Neural progenitor cell (in vitro differentiated cells): ENCODE results near the gene MEGF9. TPM values are rescaled to one million over a fixed set of nuclear protein-coding genes. Genes with fewer than 3 reads are reported as not detected.
A peak's percentile ranks its signal among the peaks of the same experiment; 100 is the strongest.
"Not testable (repeated sequence)": the region's sequence is repeated elsewhere in the genome, so short reads cannot be mapped to it uniquely, and the experiment has no call there.

ENCODE experiments used
- DNase-seq: peaks from one replicate; pipeline ENCODE4 v3.0.0-alpha.2; 2016; ENCODE audit warnings: low spot score
- H2AFZ ChIP-seq: fragments of 200-600 bp; sonication (generic); replicated peaks from 2 replicates; pipeline ENCODE4 v1.6.1; 2016; ENCODE audit warnings: antibody characterized with exemption
- H3F3A ChIP-seq: fragments of 200-600 bp; sonication (generic); 2 replicates; pipeline ENCODE4 v1.6.1; 2016; ENCODE audit warnings: antibody characterized with exemption, low read depth
- H3K27ac ChIP-seq: fragments of 200-600 bp; sonication (generic); 2 replicates; pipeline ENCODE4 v1.5.1; 2016; ENCODE audit warnings: mild to moderate bottlenecking
- H3K27me3 ChIP-seq: fragments of 200-600 bp; sonication (generic); 2 replicates; pipeline ENCODE4 v1.6.1; 2016; ENCODE audit warnings: mild to moderate bottlenecking, moderate library complexity
- H3K36me3 ChIP-seq: fragments of 200-600 bp; sonication (generic); 2 replicates; pipeline ENCODE4 v1.5.1; 2016
- H3K4me1 ChIP-seq: fragments of 200-600 bp; sonication (generic); 2 replicates; pipeline ENCODE4 v1.6.1; 2016; ENCODE audit warnings: mixed run types
- H3K4me2 ChIP-seq: fragments of 200-600 bp; sonication (generic); 2 replicates; pipeline ENCODE4 v1.6.1; 2016
- H3K4me3 ChIP-seq: fragments of 200-600 bp; sonication (generic); 2 replicates; pipeline ENCODE4 v1.5.1; 2016
- H3K79me2 ChIP-seq: fragments of 200-600 bp; sonication (generic); 2 replicates; pipeline ENCODE4 v1.6.1; 2016; ENCODE audit warnings: low read depth
- H3K9ac ChIP-seq: fragments of 200-600 bp; sonication (generic); 2 replicates; pipeline ENCODE4 v1.6.1; 2016
- H3K9me3 ChIP-seq: fragments of 200-600 bp; sonication (generic); 2 replicates; pipeline ENCODE4 v1.5.1; 2016; ENCODE audit warnings: low read depth
- H4K20me1 ChIP-seq: fragments of 200-600 bp; sonication (generic); 2 replicates; pipeline ENCODE4 v1.6.1; 2016; ENCODE audit warnings: low read depth
- H3K27ac Mint-ChIP-seq: 3 replicates; pipeline ENCODE4 v1.8.0; 2021; ENCODE audit warnings: mixed read lengths
- H3K27me3 Mint-ChIP-seq: 2 replicates; pipeline ENCODE4 v1.8.0; 2022; ENCODE audit warnings: low read depth, mild to moderate bottlenecking, inconsistent platforms, moderate library complexity, mixed read lengths; ENCODE audit not compliant: insufficient read depth
- H3K36me3 Mint-ChIP-seq: 3 replicates; pipeline ENCODE4 v1.8.0; 2021; ENCODE audit warnings: mixed read lengths
- H3K4me1 Mint-ChIP-seq: 3 replicates; pipeline ENCODE4 v1.8.0; 2021; ENCODE audit warnings: mixed read lengths
- H3K4me3 Mint-ChIP-seq: 3 replicates; pipeline ENCODE4 v1.8.0; 2021; ENCODE audit warnings: mild to moderate bottlenecking, moderate library complexity, mixed read lengths
- H3K9me3 Mint-ChIP-seq: 3 replicates; pipeline ENCODE4 v1.8.0; 2020; ENCODE audit warnings: mixed read lengths
- EZH2 ChIP-seq: fragments of 200-600 bp; sonication (generic); IDR thresholded peaks from 2 replicates; pipeline ENCODE4 v1.6.1; 2017; ENCODE audit warnings: antibody characterized with exemption, mild to moderate bottlenecking, moderate library complexity
- EZH2phosphoT487 ChIP-seq: fragments of 200-600 bp; sonication (generic); IDR thresholded peaks from 2 replicates; pipeline ENCODE4 v1.6.1; 2017; ENCODE audit warnings: antibody characterized with exemption
- total RNA-seq: library from RNA; depleted of rRNA; stranded (reverse); fragments of >200 nt; gene quantifications from 2 replicates; pipeline ENCODE4 v1.2.3, GENCODE V29; 2015; ENCODE audit warnings: low replicate concordance
- TF ChIP-seq, protein P1 (sequence below): fragments of 200-600 bp; sonication (generic); IDR thresholded peaks from 2 replicates; pipeline ENCODE4 v1.5.1; 2017; ENCODE audit warnings: antibody characterized with exemption, mild to moderate bottlenecking

Gene MEGF9
- total RNA-seq, 1 donor from 2014 or later = 6.2 TPM

DNA sequence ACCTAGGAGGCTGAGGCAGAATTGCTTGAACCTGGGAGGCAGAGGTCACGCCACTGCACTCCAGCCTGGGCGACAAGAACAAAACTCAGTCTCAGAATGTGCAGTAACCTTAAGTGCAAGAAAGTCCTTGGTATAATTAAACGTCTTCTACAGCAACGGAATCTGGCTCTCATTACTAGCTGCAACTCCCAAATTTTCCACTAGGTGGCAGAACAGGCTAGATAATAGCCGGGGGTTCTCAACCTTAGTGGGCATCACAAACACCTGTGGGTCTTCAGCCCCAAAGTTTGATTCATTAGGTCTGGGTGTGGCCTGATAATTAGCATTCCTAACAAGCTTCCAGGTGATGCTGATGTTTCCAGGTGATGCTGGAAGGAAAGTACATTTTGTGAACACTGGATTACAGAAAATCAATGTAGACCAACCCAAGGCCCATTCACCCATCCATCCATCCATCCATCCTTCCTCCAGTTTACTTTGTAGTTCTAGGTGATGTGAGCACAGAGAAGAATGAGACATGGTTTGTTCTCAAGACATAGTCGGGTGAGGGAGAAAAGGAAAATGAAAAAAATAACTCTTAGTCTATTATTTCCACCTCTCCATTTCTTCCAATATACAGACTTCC is 41.7 kb upstream of the MEGF9 start:
- H3K9ac ChIP-seq = no peak overlapping the region
- DNase-seq = peak; percentile 71
- no peaks in the 10 kb centered on the region for H3K36me3 Mint-ChIP-seq
- H3K27me3 Mint-ChIP-seq = no peaks in the 10 kb centered on the region
- H3K27ac ChIP-seq = no peak overlapping the region
- no peak overlapping the region for H3K4me2 ChIP-seq
- H3K4me3 Mint-ChIP-seq = no peak overlapping the region
- TF ChIP-seq EZH2 = no peak
- TF ChIP-seq, protein P1, sequence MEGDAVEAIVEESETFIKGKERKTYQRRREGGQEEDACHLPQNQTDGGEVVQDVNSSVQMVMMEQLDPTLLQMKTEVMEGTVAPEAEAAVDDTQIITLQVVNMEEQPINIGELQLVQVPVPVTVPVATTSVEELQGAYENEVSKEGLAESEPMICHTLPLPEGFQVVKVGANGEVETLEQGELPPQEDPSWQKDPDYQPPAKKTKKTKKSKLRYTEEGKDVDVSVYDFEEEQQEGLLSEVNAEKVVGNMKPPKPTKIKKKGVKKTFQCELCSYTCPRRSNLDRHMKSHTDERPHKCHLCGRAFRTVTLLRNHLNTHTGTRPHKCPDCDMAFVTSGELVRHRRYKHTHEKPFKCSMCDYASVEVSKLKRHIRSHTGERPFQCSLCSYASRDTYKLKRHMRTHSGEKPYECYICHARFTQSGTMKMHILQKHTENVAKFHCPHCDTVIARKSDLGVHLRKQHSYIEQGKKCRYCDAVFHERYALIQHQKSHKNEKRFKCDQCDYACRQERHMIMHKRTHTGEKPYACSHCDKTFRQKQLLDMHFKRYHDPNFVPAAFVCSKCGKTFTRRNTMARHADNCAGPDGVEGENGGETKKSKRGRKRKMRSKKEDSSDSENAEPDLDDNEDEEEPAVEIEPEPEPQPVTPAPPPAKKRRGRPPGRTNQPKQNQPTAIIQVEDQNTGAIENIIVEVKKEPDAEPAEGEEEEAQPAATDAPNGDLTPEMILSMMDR = peak; percentile 95
- no peaks in the 10 kb centered on the region for H3K79me2 ChIP-seq
- H3K27ac Mint-ChIP-seq = no peak overlapping the region
- H3K9me3 ChIP-seq = no peaks in the 10 kb centered on the region
- H2AFZ ChIP-seq = no peak overlapping the region
- H4K20me1 ChIP-seq = no peaks in the 10 kb centered on the region
- no peaks in the 10 kb centered on the region for H3K27me3 ChIP-seq
- no peaks in the 10 kb centered on the region for H3K4me1 Mint-ChIP-seq
- peaks cover 9% of the 10 kb centered on the region for H3K36me3 ChIP-seq
- H3K9me3 Mint-ChIP-seq = no peaks in the 10 kb centered on the region
- H3K4me3 ChIP-seq = no peak overlapping the region
- H3F3A ChIP-seq = peaks cover 8% of the 10 kb centered on the region
- no peaks in the 10 kb centered on the region for H3K4me1 ChIP-seq

DNA sequence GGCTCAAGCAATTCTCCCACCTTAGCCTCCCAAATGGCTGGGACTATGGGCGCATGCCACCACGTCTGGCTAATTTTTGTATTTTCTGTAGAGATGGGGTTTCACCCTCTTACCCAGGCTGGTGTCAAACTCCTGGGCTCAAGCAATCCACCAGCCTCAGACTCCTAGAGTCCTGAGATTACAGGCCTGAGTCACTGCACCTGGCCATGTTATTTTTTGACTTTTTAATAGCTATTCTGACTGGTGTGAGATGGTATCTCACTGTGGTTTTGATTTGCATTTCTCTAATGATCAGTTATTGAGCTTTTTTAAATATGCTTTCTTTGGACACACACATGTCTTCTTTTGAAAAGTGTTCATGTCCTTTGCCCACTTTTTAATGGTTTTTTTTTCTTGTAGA is 40.8 kb upstream of the MEGF9 start:
- H3K4me3 ChIP-seq = no peak overlapping the region
- H3K9ac ChIP-seq = no peak overlapping the region
- H3K4me1 ChIP-seq = no peaks in the 10 kb centered on the region
- no peaks in the 10 kb centered on the region for H3K27me3 ChIP-seq
- H3K4me1 Mint-ChIP-seq = no peaks in the 10 kb centered on the region
- no peak overlapping the region for H3K4me3 Mint-ChIP-seq
- H4K20me1 ChIP-seq = no peaks in the 10 kb centered on the region
- no peaks in the 10 kb centered on the region for H3K27me3 Mint-ChIP-seq
- no peak overlapping the region for H3K4me2 ChIP-seq
- no peaks in the 10 kb centered on the region for H3K9me3 Mint-ChIP-seq
- no peak overlapping the region for H3K27ac ChIP-seq
- peaks cover 9% of the 10 kb centered on the region for H3K36me3 ChIP-seq
- H2AFZ ChIP-seq = no peak overlapping the region
- no peaks in the 10 kb centered on the region for H3K9me3 ChIP-seq
- H3K79me2 ChIP-seq = no peaks in the 10 kb centered on the region
- no peak overlapping the region for H3K27ac Mint-ChIP-seq
- H3K36me3 Mint-ChIP-seq = no peaks in the 10 kb centered on the region
- TF ChIP-seq, protein P1 = no peak
- no peak for TF ChIP-seq EZH2phosphoT487
- TF ChIP-seq EZH2 = no peak
- peaks cover 8% of the 10 kb centered on the region for H3F3A ChIP-seq
- DNase-seq = no peak

DNA sequence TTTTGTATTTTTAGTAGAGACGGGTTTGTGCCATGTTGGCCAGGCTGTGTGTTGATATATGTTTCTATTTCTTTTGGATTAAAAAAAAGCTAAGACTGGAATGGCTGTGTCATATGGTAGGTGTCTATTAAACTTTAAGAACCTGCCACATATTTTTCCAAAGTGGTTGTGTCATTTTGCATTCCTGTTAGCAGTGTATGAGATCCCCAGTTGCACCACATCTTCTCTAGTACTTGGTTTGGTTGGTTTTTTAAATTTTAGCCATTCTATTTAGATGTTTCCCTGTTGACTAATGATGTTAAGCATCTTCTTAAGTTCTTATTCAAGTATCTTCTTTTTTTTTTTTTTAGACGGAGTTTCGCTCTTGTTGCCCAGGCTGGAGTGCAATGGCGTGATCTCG is 36.2 kb upstream of the MEGF9 start:
- no peak overlapping the region for H3K4me3 Mint-ChIP-seq
- no peak for DNase-seq
- H3K27ac Mint-ChIP-seq = no peak overlapping the region
- no peaks in the 10 kb centered on the region for H3K27me3 ChIP-seq
- no peak overlapping the region for H2AFZ ChIP-seq
- H3K27me3 Mint-ChIP-seq = peaks cover 3% of the 10 kb centered on the region
- H3K36me3 Mint-ChIP-seq = peaks cover 4% of the 10 kb centered on the region
- H3K9ac ChIP-seq = no peak overlapping the region
- H3K4me2 ChIP-seq = no peak overlapping the region
- H3K4me3 ChIP-seq = no peak overlapping the region
- no peaks in the 10 kb centered on the region for H3K9me3 ChIP-seq
- H3K36me3 ChIP-seq = no peaks in the 10 kb centered on the region
- TF ChIP-seq EZH2 = no peak
- TF ChIP-seq, protein P1 = no peak
- TF ChIP-seq EZH2phosphoT487 = no peak
- peaks cover 12% of the 10 kb centered on the region for H3K9me3 Mint-ChIP-seq
- H4K20me1 ChIP-seq = no peaks in the 10 kb centered on the region
- peaks cover 8% of the 10 kb centered on the region for H3K4me1 Mint-ChIP-seq
- no peaks in the 10 kb centered on the region for H3K79me2 ChIP-seq
- peaks cover 3% of the 10 kb centered on the region for H3K4me1 ChIP-seq
- H3F3A ChIP-seq = no peaks in the 10 kb centered on the region
- H3K27ac ChIP-seq = no peak overlapping the region

DNA sequence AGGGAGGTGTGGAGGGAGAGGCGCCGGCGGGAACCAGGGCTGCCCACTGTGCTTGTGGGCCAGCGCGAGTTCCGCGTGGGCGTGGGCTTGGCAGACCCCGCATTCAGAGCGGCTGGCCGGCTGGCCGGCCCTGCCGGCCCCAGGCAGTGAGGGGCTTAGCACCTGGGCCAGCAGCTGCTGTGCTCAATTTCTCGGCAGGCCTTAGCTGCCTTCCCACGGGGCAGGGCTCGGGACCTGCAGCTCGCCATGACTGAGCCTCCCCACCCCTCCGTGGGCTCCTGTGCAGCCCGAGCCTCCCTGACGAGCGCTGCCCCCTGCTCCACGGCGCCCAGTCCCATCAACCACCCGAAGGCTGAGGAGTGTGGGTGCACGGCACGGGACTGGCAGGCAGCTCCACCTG is 32.1 kb upstream of the MEGF9 start:
- not testable (repeated sequence) for H3K4me3 Mint-ChIP-seq, H3K9ac ChIP-seq, H3K27me3 Mint-ChIP-seq, H3K27ac Mint-ChIP-seq, DNase-seq, H3K9me3 ChIP-seq, H3K4me2 ChIP-seq, H2AFZ ChIP-seq, H3K27me3 ChIP-seq, H3K79me2 ChIP-seq, H3K4me3 ChIP-seq, H3K4me1 Mint-ChIP-seq, H3K36me3 ChIP-seq, H3K36me3 Mint-ChIP-seq, H4K20me1 ChIP-seq, H3K27ac ChIP-seq, H3F3A ChIP-seq, H3K4me1 ChIP-seq
- H3K9me3 Mint-ChIP-seq = peaks cover 15% of the 10 kb centered on the region
